Prostate gland (tissue), 2 donors: ENCODE data around the gene OR10V1. TPM values are rescaled to one million over a fixed set of nuclear protein-coding genes. Genes with fewer than 3 reads are reported as not detected.

Source experiments
- DNase-seq: peaks from one replicate; pipeline ENCODE4 v3.0.0-alpha.2; 2019; ENCODE audit warnings: low spot score
- H3K27ac ChIP-seq, 2 donors: fragments of 200-600 bp; sonication (generic); 2 replicates each; pipeline ENCODE4 v1.5.1; 2017 to 2019
- H3K27me3 ChIP-seq: fragments of 200-600 bp; sonication (generic); replicated peaks from 2 replicates; pipeline ENCODE4 v1.5.1; 2019; ENCODE audit not compliant: insufficient read depth
- H3K36me3 ChIP-seq, 2 donors: fragments of 200-600 bp; sonication (generic); 1 replicate in 1 of 2; 2 replicates in 1 of 2; pipeline versions ENCODE4 v1.5.1 to v1.8.1; 2017 to 2019
- H3K4me1 ChIP-seq: fragments of 200-600 bp; sonication (generic); replicated peaks from 2 replicates; pipeline ENCODE4 v1.5.1; 2019
- H3K4me3 ChIP-seq, 2 donors: fragments of 200-600 bp; sonication (generic); 2 replicates each; pipeline ENCODE4 v1.5.1; 2017 to 2019
- H3K9me3 ChIP-seq: fragments of 200-600 bp; sonication (generic); 2 replicates; pipeline ENCODE4 v1.5.1; 2017
- POLR2A ChIP-seq: fragments of 450-650 bp; IDR thresholded peaks from one replicate; pipeline ENCODE4 v1.6.1; 2016; ENCODE audit warnings: antibody characterized with exemption, mild to moderate bottlenecking
- POLR2AphosphoS5 ChIP-seq: sonication (generic); formaldehyde crosslinking; IDR thresholded peaks from one replicate; pipeline ENCODE4 v1.6.1; 2017; ENCODE audit warnings: antibody characterized with exemption
- WGBS: methylation state at CpG from one replicate; pipeline ENCODE4 v1.1.5; 2018; 5-methylcytosine and 5-hydroxymethylcytosine counted together
- intact Hi-C: fragments of 100-400 bp; cut with DNase I; formaldehyde crosslinking; loops from one replicate; pipeline ENCODE4 v1.14.2; 2022
- total RNA-seq, 2 donors: library from RNA; depleted of rRNA; stranded (reverse); fragments of >200 nt; gene quantifications; one replicate each; pipeline ENCODE4 v1.1.0, GENCODE V29; 2016
- TF ChIP-seq, protein P1 (sequence below), 4 experiments: fragments of 200-600 bp in 2 of 4; fragments of 450-650 bp in 2 of 4; sonication (generic) in 2 of 4; IDR thresholded peaks; 1 replicate in 3 of 4; 2 replicates in 1 of 4; pipeline ENCODE4 v1.5.1; 2016 to 2019; ENCODE audit warnings: antibody characterized with exemption in 4 of 4, mild to moderate bottlenecking in 2 of 4, moderate library complexity in 2 of 4

OR10V1 gene
- total RNA-seq, 2 donors from 2014 or later: not detected

DNA sequence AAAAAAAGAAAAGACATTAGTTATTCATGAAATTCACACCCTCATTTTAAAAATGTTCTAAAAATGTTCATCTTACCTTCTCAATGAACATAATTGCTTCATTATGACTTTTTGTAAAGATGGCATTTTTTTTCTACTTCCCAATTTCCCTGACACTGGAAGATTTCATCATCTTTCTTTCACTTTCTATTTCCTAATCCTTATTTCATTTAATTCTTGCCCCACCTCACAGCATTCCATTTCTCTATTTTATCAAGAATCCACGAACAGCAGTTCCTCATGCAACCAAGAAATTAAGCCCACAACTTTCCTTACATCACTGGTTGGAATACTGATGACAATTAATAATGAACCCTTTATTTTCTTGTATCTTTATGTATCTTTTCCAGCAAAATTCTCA, 46.7 kb downstream of the OR10V1 start:
- no peak overlapping the region for H3K27ac ChIP-seq
- WGBS: 61% methylated on average over 1 of the region's 1 CpG
- no peak for TF ChIP-seq POLR2A
- TF ChIP-seq POLR2AphosphoS5: no peak
- TF ChIP-seq, protein P1, sequence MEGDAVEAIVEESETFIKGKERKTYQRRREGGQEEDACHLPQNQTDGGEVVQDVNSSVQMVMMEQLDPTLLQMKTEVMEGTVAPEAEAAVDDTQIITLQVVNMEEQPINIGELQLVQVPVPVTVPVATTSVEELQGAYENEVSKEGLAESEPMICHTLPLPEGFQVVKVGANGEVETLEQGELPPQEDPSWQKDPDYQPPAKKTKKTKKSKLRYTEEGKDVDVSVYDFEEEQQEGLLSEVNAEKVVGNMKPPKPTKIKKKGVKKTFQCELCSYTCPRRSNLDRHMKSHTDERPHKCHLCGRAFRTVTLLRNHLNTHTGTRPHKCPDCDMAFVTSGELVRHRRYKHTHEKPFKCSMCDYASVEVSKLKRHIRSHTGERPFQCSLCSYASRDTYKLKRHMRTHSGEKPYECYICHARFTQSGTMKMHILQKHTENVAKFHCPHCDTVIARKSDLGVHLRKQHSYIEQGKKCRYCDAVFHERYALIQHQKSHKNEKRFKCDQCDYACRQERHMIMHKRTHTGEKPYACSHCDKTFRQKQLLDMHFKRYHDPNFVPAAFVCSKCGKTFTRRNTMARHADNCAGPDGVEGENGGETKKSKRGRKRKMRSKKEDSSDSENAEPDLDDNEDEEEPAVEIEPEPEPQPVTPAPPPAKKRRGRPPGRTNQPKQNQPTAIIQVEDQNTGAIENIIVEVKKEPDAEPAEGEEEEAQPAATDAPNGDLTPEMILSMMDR (IDR thresholded peaks at IDR 0.05): no peak

More for the DNA sequence above, 46.7 kb downstream of the OR10V1 start:
- Histone ChIP-seq H3K27me3 (no peaks in the 10 kb centered on the region), H3K4me3 (no peak overlapping the region), H3K36me3 (no peaks in the 10 kb centered on the region), H3K4me1 (peaks cover 8% of the 10 kb centered on the region), H3K9me3 (no peaks in the 10 kb centered on the region)
- intact Hi-C loops: loop anchor here (5.0 to 10.0 kb wide), 2 partner anchors 115 to 138 kb away; no protein-coding TSS in a partner anchor
- no peak for DNase-seq

Other genes starting within 250 kb of the OR10V1 start
- not detected for gene OR4D10, start 240.5 kb downstream of the OR10V1 start, total RNA-seq
- gene OR4D11, start 210.3 kb downstream of the OR10V1 start, total RNA-seq: not detected
- not detected for gene OR4D9, start 202.3 kb downstream of the OR10V1 start, total RNA-seq
- gene OSBP, start 98.1 kb downstream of the OR10V1 start, total RNA-seq: 10 to 100 TPM; 46.1 to 49.0 TPM
- 10 to 100 TPM; 10.3 to 26.2 TPM for gene PATL1, start 44.8 kb downstream of the OR10V1 start, total RNA-seq
- gene STX3, start 41.5 kb upstream of the OR10V1 start, total RNA-seq: 10 to 100 TPM; 20.8 to 58.5 TPM
- gene MRPL16, start 96.9 kb upstream of the OR10V1 start, total RNA-seq: 10 to 100 TPM; 38.3 to 97.6 TPM
- not detected for gene CBLIF, start 131.7 kb upstream of the OR10V1 start, total RNA-seq
- gene TCN1, start 152.6 kb upstream of the OR10V1 start, total RNA-seq: 1 to 10 TPM; 1.0 to 8.1 TPM
- not detected for gene OOSP3, start 164.9 kb upstream of the OR10V1 start, total RNA-seq
- gene OOSP1, start 224.6 kb upstream of the OR10V1 start, total RNA-seq: not detected